ENCODE data around the gene GLRA2.

GRCh38 chrX:14673764-14674163 is 144.4 kb downstream of the GLRA2 start:
- TF ChIP-seq CTCF (IDR thresholded peaks at IDR 0.05) (no peak), FOXM1 (IDR thresholded peaks at IDR 0.05; ENCODE audit: low read depth) (no peak), TEAD4 (IDR thresholded peaks at IDR 0.05; ENCODE audit: borderline replicate concordance, insufficient read depth) (no peak), SIN3A (IDR thresholded peaks at IDR 0.05; ENCODE audit: borderline replicate concordance, low read depth, low read length) (no peak), MEF2A (IDR thresholded peaks at IDR 0.05; ENCODE audit: borderline replicate concordance, low read depth) (no peak), RFX5 (IDR thresholded peaks at IDR 0.05; ENCODE audit: low read length) (no peak), MAX (IDR thresholded peaks at IDR 0.05; ENCODE audit: low read depth) (no peak)
